Cardiac fibroblast (primary cell): ENCODE measurements around the gene SERAC1.

ENCODE experiments used
- DNase-seq, 2 donors: peaks; one replicate each; pipeline versions ENCODE4 v3.0.0 to v3.0.0-alpha.2; 2010; ENCODE audit warnings: low read depth in 2 of 2
- H3K4me3 ChIP-seq, 2 donors: replicated peaks in 1 of 2; 1 replicate in 1 of 2; 2 replicates in 1 of 2; pipeline ENCODE4 v1.5.1; 2011; ENCODE audit warnings: low read depth in 2 of 2, low read length in 2 of 2, mild to moderate bottlenecking in 2 of 2, moderate library complexity in 1 of 2
- CTCF ChIP-seq: IDR thresholded peaks from one replicate; pipeline ENCODE4 v1.5.1; 2011; ENCODE audit warnings: low read depth, mild to moderate bottlenecking, low read length, inconsistent platforms

SERAC1 gene

GRCh38 chr6:158071121-158072082, 96.7 kb downstream of the SERAC1 start:
- no peak for TF ChIP-seq CTCF
- DNase-seq = no peak

GRCh38 chr6:158070513-158070912, 97.5 kb downstream of the SERAC1 start:
- TF ChIP-seq CTCF = no peak
- H3K4me3 ChIP-seq = no peak overlapping the region
- no peak for DNase-seq

More at GRCh38 chr6:158071121-158072082, 96.7 kb downstream of the SERAC1 start:
- no peak overlapping the region for H3K4me3 ChIP-seq

- no peak overlapping the region for H3K4me3 ChIP-seq
- DNase-seq = peak; percentile 71 to 88
- no peak for TF ChIP-seq CTCF
Observed at GRCh38 chr6:158069800-158070195, 98.3 kb downstream of the SERAC1 start.

GRCh38 chr6:158068893-158069799, 98.9 kb downstream of the SERAC1 start:
- TF ChIP-seq CTCF = no peak
- peak; percentile 68 to 72 for DNase-seq
- H3K4me3 ChIP-seq = no peak overlapping the region

- H3K4me3 ChIP-seq = no peak overlapping the region
- DNase-seq = no peak
- TF ChIP-seq CTCF = no peak
Observed at GRCh38 chr6:158068156-158068892, 99.7 kb downstream of the SERAC1 start.

- H3K4me3 ChIP-seq = no peak overlapping the region
- TF ChIP-seq CTCF = no peak
- DNase-seq = no peak
Observed at GRCh38 chr6:158067436-158068015, 100.5 kb downstream of the SERAC1 start.
